Parathyroid adenoma (tissue), 2 donors: ENCODE data around the gene SLC27A4.
A peak's percentile ranks its signal among the peaks of the same experiment; 100 is the strongest.

Experiments
- H2AFZ ChIP-seq: fragments of 300-600 bp; sonication (generic); one replicate; pipeline ENCODE4 v1.7.0; 2017; ENCODE audit warnings: antibody characterized with exemption, mild to moderate bottlenecking
- H3K27ac ChIP-seq: fragments of 300-600 bp; sonication (generic); one replicate; pipeline ENCODE4 v1.7.0; 2017
- H3K27me3 ChIP-seq: fragments of 300-600 bp; sonication (generic); one replicate; pipeline ENCODE4 v1.7.0; 2017; ENCODE audit warnings: low read length; ENCODE audit not compliant: control insufficient read depth, insufficient read depth
- H3K36me3 ChIP-seq: fragments of 300-600 bp; sonication (generic); one replicate; pipeline ENCODE4 v1.7.0; 2017; ENCODE audit warnings: low read length; ENCODE audit not compliant: control insufficient read depth, insufficient read depth
- H3K4me1 ChIP-seq: fragments of 300-600 bp; sonication (generic); one replicate; pipeline ENCODE4 v1.7.0; 2017; ENCODE audit warnings: control low read depth
- H3K4me2 ChIP-seq: fragments of 300-600 bp; sonication (generic); one replicate; pipeline ENCODE4 v1.7.0; 2017; ENCODE audit warnings: low read length
- H3K4me3 ChIP-seq: fragments of 300-600 bp; sonication (generic); one replicate; pipeline ENCODE4 v1.7.0; 2017; ENCODE audit warnings: low read depth, low read length
- H3K79me2 ChIP-seq: fragments of 300-600 bp; sonication (generic); one replicate; pipeline ENCODE4 v1.7.0; 2017; ENCODE audit warnings: control low read depth
- H3K9ac ChIP-seq: fragments of 300-600 bp; sonication (generic); one replicate; pipeline ENCODE4 v1.7.0; 2017; ENCODE audit warnings: mild to moderate bottlenecking
- H3K9me3 ChIP-seq: fragments of 300-600 bp; sonication (generic); one replicate; pipeline ENCODE4 v1.7.0; 2017; ENCODE audit warnings: low read length; ENCODE audit not compliant: control insufficient read depth
- CTCF ChIP-seq: fragments of 300-600 bp; sonication (generic); IDR thresholded peaks from one replicate; pipeline ENCODE4 v1.7.0; 2017; ENCODE audit warnings: antibody characterized with exemption, mild to moderate bottlenecking
- donor health status: primary hyperparathyroidism.

SLC27A4 gene

DNA sequence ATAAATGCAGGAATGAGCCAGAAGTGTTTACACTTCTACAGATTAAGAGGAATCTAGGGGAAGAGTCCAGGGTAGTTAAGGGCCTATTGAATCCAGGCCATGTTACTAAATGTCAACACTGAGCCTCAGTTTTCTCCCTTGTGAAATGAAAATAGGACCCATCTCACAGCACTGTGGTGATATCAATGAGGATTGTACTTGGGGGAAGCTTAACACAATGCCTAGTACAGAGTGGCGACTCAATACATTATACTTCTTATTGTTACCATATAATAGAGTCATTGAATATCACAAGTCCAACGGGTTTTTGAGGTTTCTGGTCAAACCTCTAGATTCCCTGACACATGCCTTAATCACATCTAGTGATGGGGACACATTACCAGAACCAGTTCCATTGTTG is 22.7 kb upstream of the SLC27A4 start:
- Histone ChIP-seq H3K36me3 (no peaks in the 10 kb centered on the region), H3K9me3 (no peaks in the 10 kb centered on the region), H3K27ac (no peak overlapping the region), H3K4me1 (peaks cover 2% of the 10 kb centered on the region), H2AFZ (no peak overlapping the region), H3K27me3 (no peaks in the 10 kb centered on the region), H3K9ac (no peak overlapping the region), H3K79me2 (no peaks in the 10 kb centered on the region), H3K4me2 (no peak overlapping the region), H3K4me3 (no peak overlapping the region)
- TF ChIP-seq CTCF: no peak

DNA sequence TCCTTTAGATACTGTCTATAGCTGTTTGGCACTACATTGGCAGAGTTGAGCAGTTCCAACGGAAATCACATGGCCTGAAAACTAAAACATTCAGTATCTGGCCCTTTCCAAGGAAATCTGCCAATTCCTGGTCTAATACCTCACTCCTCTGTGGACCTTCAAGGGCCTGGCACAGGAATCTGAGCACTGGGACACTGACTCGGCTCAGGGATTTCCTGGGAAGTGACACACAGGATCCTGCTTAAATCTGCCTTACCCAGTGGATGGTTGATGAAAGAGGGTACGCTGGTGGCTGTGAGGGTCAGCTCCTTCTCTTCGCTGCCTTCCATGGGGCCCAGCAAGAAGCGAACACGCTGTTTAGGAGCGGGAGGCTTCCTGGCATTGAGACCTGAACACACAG is 19.0 kb upstream of the SLC27A4 start:
- Histone ChIP-seq H3K4me3 (peak overlapping the region; percentile 98), H3K79me2 (peaks cover 8% of the 10 kb centered on the region), H3K36me3 (no peaks in the 10 kb centered on the region), H2AFZ (no peak overlapping the region), H3K9me3 (no peaks in the 10 kb centered on the region), H3K4me2 (peak overlapping the region; percentile 75), H3K4me1 (peaks cover 2% of the 10 kb centered on the region), H3K27me3 (no peaks in the 10 kb centered on the region), H3K27ac (no peak overlapping the region), H3K9ac (no peak overlapping the region)
- TF ChIP-seq CTCF: no peak

GRCh38 chr9:128321879-128322403 is 18.4 kb upstream of the SLC27A4 start:
- Histone ChIP-seq H3K4me2 (peak overlapping the region; percentile 75), H3K36me3 (no peaks in the 10 kb centered on the region), H3K9me3 (no peaks in the 10 kb centered on the region), H2AFZ (peak overlapping the region; percentile 57), H3K79me2 (peaks cover 8% of the 10 kb centered on the region), H3K4me3 (peak overlapping the region; percentile 98), H3K27me3 (no peaks in the 10 kb centered on the region), H3K4me1 (peaks cover 2% of the 10 kb centered on the region), H3K27ac (peak overlapping the region; percentile 90), H3K9ac (no peak overlapping the region)
- TF ChIP-seq CTCF: no peak

DNA sequence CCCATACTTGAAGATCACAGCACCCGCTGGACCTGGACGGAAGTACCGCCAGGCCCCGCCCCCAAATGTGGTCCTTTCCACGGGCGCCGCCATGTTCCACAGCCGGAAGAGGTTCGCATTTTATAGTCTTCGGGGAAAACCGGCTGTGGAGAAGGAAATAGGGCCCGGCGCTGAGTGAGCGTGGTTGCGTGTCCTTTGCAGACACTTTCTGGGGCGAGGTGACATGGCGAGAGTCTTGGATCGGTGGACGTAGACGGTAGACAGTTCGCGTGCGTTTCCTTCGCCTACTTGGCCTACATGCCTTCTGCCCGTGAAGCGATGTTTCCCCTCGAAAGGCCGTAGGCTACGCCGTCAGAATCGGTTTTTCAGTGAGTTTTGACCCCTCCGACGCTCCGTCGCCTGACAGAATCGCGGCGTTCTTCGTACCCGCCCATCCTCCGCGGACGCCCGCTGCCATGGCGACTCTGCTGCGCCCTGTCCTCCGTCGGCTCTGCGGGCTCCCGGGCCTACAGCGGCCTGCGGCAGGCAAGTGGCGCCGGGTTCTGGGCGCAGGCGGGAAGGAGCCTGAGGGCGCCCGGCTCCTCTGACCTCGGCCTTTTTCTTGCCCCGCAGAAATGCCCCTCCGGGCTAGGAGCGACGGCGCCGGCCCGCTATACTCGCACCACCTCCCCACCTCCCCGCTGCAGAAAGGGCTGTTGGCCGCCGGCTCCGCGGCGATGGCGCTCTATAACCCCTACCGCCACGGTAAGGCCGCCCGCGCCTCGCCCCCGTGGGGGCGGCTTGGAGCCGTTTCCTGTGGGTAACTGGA is 17.7 kb upstream of the SLC27A4 start, which contains the start of the genes COQ4 and TRUB2:
Gene COQ4, plus strand, starts transcription at position 436 of the 808 bp plus-strand sequence. Its CDS starts 20 bp downstream, at position 456.
Gene TRUB2, minus strand, starts transcription at position 44 of the 808 bp plus-strand sequence. Its CDS starts 39 bp downstream, at position 5.
- no peak for TF ChIP-seq CTCF
- H3K27me3 ChIP-seq: no peaks in the 10 kb centered on the region
- H3K4me3 ChIP-seq: peak within 1 kb of the TSS; percentile 98
- H3K4me2 ChIP-seq: peak within 1 kb of the TSS; percentile 75
- no peak within 1 kb of the TSS for H3K9ac ChIP-seq
- peaks cover 2% of the 10 kb centered on the region for H3K4me1 ChIP-seq
- H3K9me3 ChIP-seq: no peaks in the 10 kb centered on the region
- H3K79me2 ChIP-seq: peaks cover 8% of the 10 kb centered on the region
- H3K36me3 ChIP-seq: no peaks in the 10 kb centered on the region
- peak within 1 kb of the TSS; percentile 57 for H2AFZ ChIP-seq
- H3K27ac ChIP-seq: peak within 1 kb of the TSS; percentile 90
